NOMO-1 treated with DMSO at 0.1 percent for 48 hours (cell line): Measurements from ENCODE around the gene MEOX2.
A peak's percentile ranks its signal among the peaks of the same experiment; 100 is the strongest.

ENCODE experiments used
- DNase-seq: peaks from one replicate; lab custom pipeline; 2025; ENCODE audit not compliant: unreplicated experiment; lab: John Stamatoyannopoulos, UW

MEOX2 gene

GRCh38 chr7:15686295-15686956 lies at the start of gene MEOX2:
Gene MEOX2, minus strand, starts transcription at chr7:15686683. Its CDS starts 281 bp downstream, at chr7:15686402.
- DNase-seq, result no peak

DNA sequence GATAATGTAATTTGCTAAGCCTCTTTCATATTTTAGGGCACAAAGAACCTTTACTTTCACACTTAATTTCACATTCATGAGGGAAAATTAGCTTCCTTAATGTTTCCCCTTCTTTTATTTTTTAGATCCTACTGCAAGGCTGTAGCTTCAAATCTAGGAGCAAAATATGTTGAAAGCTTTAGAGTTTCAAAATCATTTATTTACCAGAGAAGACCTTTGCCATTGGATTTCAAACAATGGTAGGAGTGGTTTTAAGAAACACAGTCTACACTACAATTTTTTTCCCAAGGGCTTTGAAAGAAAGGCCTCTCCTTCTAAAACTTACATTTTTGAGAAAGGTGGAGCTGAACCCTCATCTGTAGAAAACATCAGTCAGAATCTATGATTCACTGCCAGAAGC lies 43.3 kb upstream of the MEOX2 start:
- DNase-seq, result no peak

- no peak for DNase-seq
These were observed 38.6 kb upstream of the MEOX2 start for GRCh38 chr7:15725051-15725450.

DNA sequence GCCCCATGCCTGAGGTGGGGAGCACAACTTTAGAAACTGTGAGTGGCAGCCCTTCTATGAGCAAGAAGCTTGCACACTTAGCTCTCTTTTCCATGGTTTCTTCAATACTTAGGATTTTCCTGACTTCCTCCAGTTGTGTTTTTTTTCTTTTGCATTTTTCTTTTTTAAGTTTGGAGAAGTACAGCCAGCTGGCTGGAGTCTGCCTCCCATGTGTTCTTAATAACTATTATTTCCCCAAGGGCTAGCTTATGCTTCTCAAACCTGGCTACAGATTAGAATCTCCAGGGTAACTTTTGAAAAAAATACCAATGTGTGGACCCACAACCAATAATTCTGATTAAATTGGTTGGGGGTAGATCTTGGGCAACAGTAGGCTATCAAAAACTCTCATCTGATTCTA lies 37.4 kb upstream of the MEOX2 start:
- no peak for DNase-seq

GRCh38 chr7:15720849-15721471 lies 34.5 kb upstream of the MEOX2 start:
- DNase-seq, result no peak

- DNase-seq, result no peak
These were observed 32.8 kb upstream of the MEOX2 start for GRCh38 chr7:15719311-15719710.

- DNase-seq, result no peak
These were observed 29.0 kb upstream of the MEOX2 start for GRCh38 chr7:15715435-15715834.

GRCh38 chr7:15709978-15710377 lies 23.5 kb upstream of the MEOX2 start:
- DNase-seq, result peak; percentile 31

- no peak for DNase-seq
These were observed 21.1 kb upstream of the MEOX2 start for GRCh38 chr7:15707570-15707969.

GRCh38 chr7:15703732-15704131 lies 17.2 kb upstream of the MEOX2 start:
- no peak for DNase-seq

GRCh38 chr7:15692501-15693020 lies 6.1 kb upstream of the MEOX2 start:
- DNase-seq, result no peak

DNA sequence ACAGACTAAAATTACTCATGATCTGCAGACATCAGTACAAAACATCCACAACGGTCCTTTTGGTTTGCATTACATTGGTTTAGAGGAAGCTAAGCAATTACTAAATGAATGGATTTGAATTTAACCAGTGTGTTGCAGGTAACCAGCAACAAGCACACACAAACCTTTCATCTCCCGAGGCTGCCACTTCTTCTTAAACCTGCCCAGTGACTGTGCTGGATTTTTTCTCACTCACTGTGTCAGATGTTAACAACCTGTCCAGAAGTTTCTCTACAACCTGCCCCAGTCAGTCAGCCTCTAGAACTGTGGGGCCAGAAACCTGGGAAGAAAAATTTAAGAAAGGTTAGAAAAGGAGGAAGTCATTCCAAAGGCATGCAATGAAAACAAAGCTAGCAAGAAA lies 2.4 kb upstream of the MEOX2 start:
- DNase-seq, result no peak

GRCh38 chr7:15688279-15688626 lies 1.8 kb upstream of the MEOX2 start:
- DNase-seq, result no peak

DNA sequence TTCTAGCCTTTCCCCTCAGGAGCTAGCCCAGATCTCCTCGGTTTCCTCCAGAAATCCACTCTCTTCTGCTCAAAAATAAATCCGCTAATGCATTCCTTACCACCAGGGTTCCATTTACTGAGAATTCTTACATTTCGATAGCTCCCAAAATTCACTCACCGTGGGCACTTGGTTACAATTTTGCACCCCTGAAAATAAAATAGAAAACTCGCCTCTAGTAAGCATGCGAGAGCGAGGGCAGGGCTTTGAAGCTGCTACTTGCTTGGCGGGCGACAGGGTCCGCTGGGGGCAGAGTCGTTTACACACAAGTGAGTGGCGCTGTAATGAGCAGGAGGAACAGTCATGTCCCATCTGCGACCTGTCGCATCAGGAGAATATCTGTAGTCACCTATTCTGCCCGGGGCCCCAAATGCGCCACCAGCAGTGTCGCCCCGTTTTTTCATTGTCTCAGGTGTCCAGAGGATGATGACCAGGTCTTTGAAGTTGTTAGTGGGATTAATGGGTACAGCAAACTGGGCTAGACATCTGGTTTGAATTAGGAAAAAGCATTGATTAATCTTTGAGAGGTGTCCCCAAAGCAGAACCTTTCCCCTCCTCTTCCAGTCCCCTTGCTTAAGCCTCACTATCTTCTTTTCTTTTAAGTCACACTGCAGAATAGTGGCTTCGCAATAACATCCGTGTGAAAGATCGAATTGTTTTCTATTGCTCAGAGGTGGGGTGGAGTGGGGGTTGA lies 1.2 kb upstream of the MEOX2 start:
- DNase-seq, result no peak

- DNase-seq, result no peak
These were observed 568 bp upstream of the MEOX2 start for GRCh38 chr7:15686957-15687545.

- DNase-seq, result no peak
These were observed 857 bp downstream of the MEOX2 start for GRCh38 chr7:15685358-15686294.

GRCh38 chr7:15684871-15685270 lies 1.6 kb downstream of the MEOX2 start:
- no peak for DNase-seq

DNA sequence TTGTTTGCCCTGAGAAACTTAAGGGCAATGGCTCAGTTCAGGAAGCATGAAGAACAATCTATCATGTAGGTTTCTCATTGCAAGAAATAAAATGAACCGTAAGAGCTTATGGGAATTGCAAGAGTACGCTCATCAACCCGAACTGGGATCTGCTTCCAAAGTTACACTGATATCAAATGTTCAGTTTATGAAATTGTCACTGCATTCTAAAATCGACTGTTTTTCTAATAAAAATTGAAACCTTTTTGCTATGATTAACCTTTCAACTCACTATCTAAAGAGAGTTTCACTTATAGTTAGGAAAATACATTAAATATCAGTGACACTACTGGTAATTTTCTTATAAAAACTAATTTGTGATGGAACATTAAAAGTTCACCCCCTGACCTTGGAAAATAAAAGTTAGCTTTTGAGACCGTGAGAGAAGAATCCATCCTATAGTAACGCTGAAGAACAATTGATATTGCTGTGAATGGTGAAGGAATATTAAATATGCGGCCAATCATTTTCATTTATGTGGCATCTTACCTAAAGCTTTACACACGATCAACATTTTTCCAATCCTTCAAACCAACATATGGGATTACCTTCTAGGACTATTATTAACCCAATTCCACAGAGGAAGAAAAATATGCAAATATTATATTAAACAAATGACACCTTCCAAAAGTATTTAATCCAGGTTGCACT lies 2.2 kb downstream of the MEOX2 start:
- no peak for DNase-seq

DNA sequence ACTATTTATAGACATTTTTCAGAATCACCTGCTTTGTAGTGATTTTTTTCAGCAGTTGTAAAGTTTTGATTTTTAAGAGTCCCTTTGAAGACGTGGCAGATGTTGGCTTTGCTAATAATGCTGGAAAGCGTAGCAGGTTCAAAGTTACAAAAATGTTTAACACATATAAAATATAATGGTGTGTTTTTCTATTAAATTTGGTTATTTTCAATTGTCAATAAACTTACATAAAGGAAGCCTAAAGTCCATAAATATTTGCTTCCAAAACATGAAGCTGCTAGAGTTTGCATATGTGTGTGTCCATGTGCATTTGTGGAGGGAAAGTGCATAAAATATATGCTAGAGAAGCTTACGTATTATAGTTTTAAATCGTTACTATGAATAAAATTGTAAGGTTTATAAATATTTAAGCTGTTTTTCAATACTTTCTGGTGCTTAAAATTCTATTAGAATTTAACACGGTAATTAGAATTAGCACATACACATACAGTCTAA lies 3.7 kb downstream of the MEOX2 start:
- no peak for DNase-seq

DNA sequence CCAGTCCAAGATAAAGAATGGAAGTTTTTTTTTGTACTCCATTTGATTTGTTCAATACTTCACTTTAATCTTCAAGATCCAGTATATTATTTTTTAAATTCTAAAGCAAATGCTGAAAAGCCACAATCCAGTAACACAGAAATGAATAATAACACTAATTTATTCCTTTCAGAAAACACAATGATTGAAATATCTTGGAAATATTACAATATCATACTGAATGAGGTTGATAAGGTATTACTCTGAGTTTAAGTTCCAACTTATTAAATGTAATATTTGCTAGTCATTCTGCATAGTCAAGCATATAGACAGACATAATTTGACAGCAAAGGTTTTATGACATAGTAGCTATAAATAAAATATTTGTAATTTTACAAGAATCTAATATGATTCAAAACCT lies 4.4 kb downstream of the MEOX2 start:
- DNase-seq, result no peak
